ENCODE measurements around the gene AKR7A3. TPM values are rescaled to one million over a fixed set of nuclear protein-coding genes. Genes with fewer than 3 reads are reported as not detected.

Gene AKR7A3
- total RNA-seq, 1 experiment from 2014 or later = 0.40 TPM

GRCh38 chr1:19313961-19314882 lies 25.7 kb upstream of the AKR7A3 start:
- intact Hi-C loops (cut with micrococcal nuclease) = no loop called here

GRCh38 chr1:19313636-19313959 lies 25.0 kb upstream of the AKR7A3 start:
- no peak overlapping the region for H2AFZ ChIP-seq (ENCODE audit: low read length)
- peak overlapping the region; percentile 8; the same call in 1 of the 2 replicates for H3K27ac ChIP-seq (ENCODE audit: low read length)
- ChIA-PET POLR2A (ENCODE audit: unreplicated experiment) (no interaction called here), CTCF (no interaction called here)
- no peaks in the 10 kb centered on the region for H3K9me3 ChIP-seq (ENCODE audit: low read length)
- H4K20me1 ChIP-seq (ENCODE audit: low read length) = 0 out of 2 replicates have a peak, but pooled peaks cover 6% of the 10 kb centered on the region
- H3K4me2 ChIP-seq (ENCODE audit: low read length) = peak overlapping the region; percentile 93
- peaks cover 56% of the 10 kb centered on the region for H3K79me2 ChIP-seq (ENCODE audit: low read length)
- no TSS peak for BruUV-seq (replicated peaks)
- H3K9me2 ChIP-seq (replicated peaks; ENCODE audit: low read length) = no peaks in the 10 kb centered on the region
- peak; percentile 49 for DNase-seq
- H3K4me1 ChIP-seq (ENCODE audit: insufficient read depth, low read length) = peaks cover 48% of the 10 kb centered on the region
- no peak overlapping the region for H3K9ac ChIP-seq (ENCODE audit: low read length)
- H3K27me3 ChIP-seq (ENCODE audit: low read length) = no peaks in the 10 kb centered on the region
- TF ChIP-seq CTCF (conservative IDR thresholded peaks at IDR 0.05; ENCODE audit: low read depth, low read length) (no peak), EZH2phosphoT487 (IDR thresholded peaks at IDR 0.05; ENCODE audit: borderline replicate concordance, low read length) (no peak), EZH2 (IDR thresholded peaks at IDR 0.05; ENCODE audit: low read length, unreplicated experiment) (no peak)
- H3K36me3 ChIP-seq (ENCODE audit: low read depth, low read length) = peaks cover 2% of the 10 kb centered on the region; the same call in 1 of the 2 replicates
- ATAC-seq = no peak
- no peak overlapping the region for H3K4me3 ChIP-seq (ENCODE audit: low read length)
- H3F3A ChIP-seq (ENCODE audit: low read length, unreplicated experiment) = no peaks in the 10 kb centered on the region
- intact Hi-C loops (cut with micrococcal nuclease) = no loop called here

More at GRCh38 chr1:19313961-19314882, 25.7 kb upstream of the AKR7A3 start:
- H3K79me2 ChIP-seq (ENCODE audit: low read length) = peaks cover 50% of the 10 kb centered on the region
- DNase-seq (no peak), ATAC-seq (no peak)
- no peaks in the 10 kb centered on the region for H4K20me1 ChIP-seq (ENCODE audit: low read length)
- no peak overlapping the region for H3K9ac ChIP-seq (ENCODE audit: low read length)
- H3K4me2 ChIP-seq (ENCODE audit: low read length) = peak overlapping the region; percentile 93
- H3K27me3 ChIP-seq (ENCODE audit: low read length) = no peaks in the 10 kb centered on the region
- no peaks in the 10 kb centered on the region; the same call in 1 of the 2 replicates for H3K36me3 ChIP-seq (ENCODE audit: low read depth, low read length)
- TF ChIP-seq CTCF (conservative IDR thresholded peaks at IDR 0.05; ENCODE audit: low read depth, low read length) (no peak), EZH2 (IDR thresholded peaks at IDR 0.05; ENCODE audit: low read length, unreplicated experiment) (no peak), EZH2phosphoT487 (IDR thresholded peaks at IDR 0.05; ENCODE audit: borderline replicate concordance, low read length) (no peak)
- no peaks in the 10 kb centered on the region for H3K9me3 ChIP-seq (ENCODE audit: low read length)
- no peaks in the 10 kb centered on the region for H3K9me2 ChIP-seq (replicated peaks; ENCODE audit: low read length)
- H3K27ac ChIP-seq (ENCODE audit: low read length) = peak overlapping the region; percentile 4; the same call in 1 of the 2 replicates
- CTCF ChIA-PET = no interaction called here
- H3K4me1 ChIP-seq (ENCODE audit: insufficient read depth, low read length) = peaks cover 46% of the 10 kb centered on the region
- POLR2A ChIA-PET (ENCODE audit: unreplicated experiment) = no interaction called here
- no peak overlapping the region for H2AFZ ChIP-seq (ENCODE audit: low read length)
- no peak overlapping the region for H3K4me3 ChIP-seq (ENCODE audit: low read length)
- no peaks in the 10 kb centered on the region for H3F3A ChIP-seq (ENCODE audit: low read length, unreplicated experiment)
- no TSS peak for BruUV-seq (replicated peaks)

All from PC-3 (cell line).